NCI-H2171 (cell line): ENCODE results near the gene ACOT8.
"Not testable (repeated sequence)": the region's sequence is repeated elsewhere in the genome, so short reads cannot be mapped to it uniquely, and the experiment has no call there.

Experiments
- DNase-seq: peaks from one replicate; lab custom pipeline; 2025; lab: John Stamatoyannopoulos, UW

The ACOT8 gene

GRCh38 chr20:45857114-45857881, at the start of gene ACOT8, which contains the start of gene ZSWIM3:
TSS of gene ACOT8 (minus strand) at chr20:45857392. CDS start at chr20:45857315, 77 bp downstream.
TSS of gene ZSWIM3 (plus strand) at chr20:45857614. CDS start at chr20:45857826, 212 bp downstream.
- DNase-seq = peak; percentile 100

- DNase-seq = no peak
Observed at GRCh38 chr20:45905505-45906079, 48.4 kb upstream of the ACOT8 start.

GRCh38 chr20:45904583-45905504, 47.7 kb upstream of the ACOT8 start:
- no peak for DNase-seq

- no peak for DNase-seq
Observed at GRCh38 chr20:45902199-45902701, 45.1 kb upstream of the ACOT8 start.

GRCh38 chr20:45901332-45901731, 44.1 kb upstream of the ACOT8 start:
- not testable (repeated sequence) for DNase-seq

GRCh38 chr20:45899046-45899835, 42.0 kb upstream of the ACOT8 start:
- DNase-seq = no peak

GRCh38 chr20:45898285-45898684, 41.1 kb upstream of the ACOT8 start:
- no peak for DNase-seq

GRCh38 chr20:45897692-45898091, 40.5 kb upstream of the ACOT8 start:
- DNase-seq = no peak

- DNase-seq = no peak
Observed at GRCh38 chr20:45897289-45897688, 40.1 kb upstream of the ACOT8 start.

- DNase-seq = no peak
Observed at GRCh38 chr20:45896641-45897161, 39.5 kb upstream of the ACOT8 start.

- DNase-seq = no peak
Observed at GRCh38 chr20:45894797-45895196, 37.6 kb upstream of the ACOT8 start.

GRCh38 chr20:45893831-45894230, 36.6 kb upstream of the ACOT8 start:
- no peak for DNase-seq

GRCh38 chr20:45892828-45893500, 35.8 kb upstream of the ACOT8 start:
- no peak for DNase-seq

- DNase-seq = no peak
Observed at GRCh38 chr20:45892049-45892825, 35.0 kb upstream of the ACOT8 start.

GRCh38 chr20:45890985-45891983, 34.1 kb upstream of the ACOT8 start, which contains the start of the genes CTSA and NEURL2:
TSS of gene CTSA (plus strand) at chr20:45891335. CDS start at chr20:45891569, 234 bp downstream.
TSS of gene NEURL2 (minus strand) at chr20:45891208. CDS start at chr20:45890991, 217 bp downstream.
- DNase-seq = peak; percentile 93

- no peak for DNase-seq
Observed at GRCh38 chr20:45890077-45890984, 33.1 kb upstream of the ACOT8 start.

- no peak for DNase-seq
Observed at GRCh38 chr20:45888681-45889080, 31.5 kb upstream of the ACOT8 start.
